Fibroblast of gingiva (primary cell): ENCODE results near the gene CCN2.

ENCODE experiments used
- DNase-seq: peaks from one replicate; pipeline ENCODE4 v3.0.0-alpha.2; 2011; ENCODE audit warnings: low read depth

The CCN2 gene, protein sequence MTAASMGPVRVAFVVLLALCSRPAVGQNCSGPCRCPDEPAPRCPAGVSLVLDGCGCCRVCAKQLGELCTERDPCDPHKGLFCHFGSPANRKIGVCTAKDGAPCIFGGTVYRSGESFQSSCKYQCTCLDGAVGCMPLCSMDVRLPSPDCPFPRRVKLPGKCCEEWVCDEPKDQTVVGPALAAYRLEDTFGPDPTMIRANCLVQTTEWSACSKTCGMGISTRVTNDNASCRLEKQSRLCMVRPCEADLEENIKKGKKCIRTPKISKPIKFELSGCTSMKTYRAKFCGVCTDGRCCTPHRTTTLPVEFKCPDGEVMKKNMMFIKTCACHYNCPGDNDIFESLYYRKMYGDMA

DNA sequence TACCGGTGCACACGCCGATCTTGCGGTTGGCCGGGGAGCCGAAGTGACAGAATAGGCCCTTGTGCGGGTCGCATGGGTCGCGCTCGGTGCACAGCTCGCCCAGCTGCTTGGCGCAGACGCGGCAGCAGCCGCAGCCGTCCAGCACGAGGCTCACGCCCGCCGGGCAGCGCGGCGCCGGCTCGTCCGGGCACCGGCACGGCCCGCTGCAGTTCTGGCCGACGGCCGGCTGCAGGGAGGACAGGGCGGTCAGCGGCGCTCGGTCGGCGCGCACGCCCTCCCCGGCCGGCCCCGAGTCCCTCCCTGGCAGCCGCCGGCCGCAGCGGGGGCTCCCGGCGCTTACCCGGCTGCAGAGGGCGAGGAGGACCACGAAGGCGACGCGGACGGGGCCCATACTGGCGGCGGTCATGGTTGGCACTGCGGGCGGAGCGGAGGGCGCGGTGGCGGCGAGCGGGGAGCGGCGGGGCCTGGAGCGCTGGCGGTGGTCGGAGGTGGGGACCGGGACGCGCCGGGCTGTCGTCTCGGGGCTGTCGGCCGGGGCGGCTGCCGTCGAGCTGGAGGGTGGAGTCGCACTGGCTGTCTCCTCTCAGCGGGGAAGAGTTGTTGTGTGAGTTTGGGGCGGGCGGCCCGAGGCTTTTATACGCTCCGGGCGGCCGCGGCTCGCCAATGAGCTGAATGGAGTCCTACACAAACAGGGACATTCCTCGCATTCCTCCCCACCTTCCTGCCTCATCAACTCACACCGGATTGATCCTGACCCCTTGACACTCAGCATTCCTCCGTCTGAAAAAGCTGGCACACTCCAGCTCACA is at the start of gene CCN2:
Gene CCN2, minus strand, starts transcription at position 606 of the 809 bp plus-strand sequence. Its CDS starts 200 bp downstream, at position 406.
- peak; percentile 99 for DNase-seq

DNA sequence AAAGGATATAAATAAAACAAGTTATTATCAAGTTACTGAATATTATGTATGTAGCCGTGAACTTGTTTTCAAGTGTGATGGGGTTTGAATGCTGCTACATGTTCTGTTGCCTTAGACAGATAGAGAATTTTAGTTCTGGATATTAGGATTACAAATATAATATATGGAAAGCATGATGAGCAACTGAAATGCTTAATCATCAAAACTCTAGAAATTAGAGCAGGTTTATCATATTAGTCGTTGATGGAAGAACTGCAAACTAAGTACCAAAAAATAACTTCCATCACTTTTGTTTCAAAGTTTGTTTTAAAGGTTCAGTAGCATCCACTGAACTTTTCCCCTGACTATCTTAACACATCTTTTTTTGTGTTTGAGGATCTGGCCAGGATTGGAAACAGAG is 49.1 kb upstream of the CCN2 start:
- DNase-seq, result no peak

DNA sequence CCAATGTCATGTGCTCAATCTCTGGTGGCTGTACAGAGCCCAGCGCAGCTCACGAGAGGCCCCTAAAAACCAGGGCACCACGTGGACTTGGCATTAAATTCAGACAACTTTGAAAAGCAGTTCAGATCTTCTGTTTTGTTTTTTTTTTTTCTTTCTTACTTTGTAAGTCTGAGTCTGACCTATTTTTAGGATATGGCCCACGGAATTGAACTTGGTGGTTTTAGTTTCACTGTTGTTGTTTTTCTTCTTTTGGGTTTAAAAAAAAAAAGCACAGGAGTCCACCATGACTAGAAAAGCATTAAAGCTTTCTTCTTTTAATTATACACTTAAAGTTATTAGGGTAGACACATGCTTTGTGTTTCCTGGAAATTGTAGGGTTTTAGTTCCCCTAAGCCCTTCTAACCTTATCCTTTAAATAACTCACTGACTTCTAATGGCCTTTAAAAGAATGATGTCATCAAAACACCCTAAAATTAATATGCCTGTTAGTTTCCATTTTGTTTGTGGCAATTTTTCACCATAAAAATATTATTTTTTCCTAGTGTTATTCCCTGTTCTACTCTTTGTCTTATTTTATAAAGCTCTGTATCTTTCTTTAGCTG is 48.5 kb upstream of the CCN2 start:
- DNase-seq, result no peak

DNA sequence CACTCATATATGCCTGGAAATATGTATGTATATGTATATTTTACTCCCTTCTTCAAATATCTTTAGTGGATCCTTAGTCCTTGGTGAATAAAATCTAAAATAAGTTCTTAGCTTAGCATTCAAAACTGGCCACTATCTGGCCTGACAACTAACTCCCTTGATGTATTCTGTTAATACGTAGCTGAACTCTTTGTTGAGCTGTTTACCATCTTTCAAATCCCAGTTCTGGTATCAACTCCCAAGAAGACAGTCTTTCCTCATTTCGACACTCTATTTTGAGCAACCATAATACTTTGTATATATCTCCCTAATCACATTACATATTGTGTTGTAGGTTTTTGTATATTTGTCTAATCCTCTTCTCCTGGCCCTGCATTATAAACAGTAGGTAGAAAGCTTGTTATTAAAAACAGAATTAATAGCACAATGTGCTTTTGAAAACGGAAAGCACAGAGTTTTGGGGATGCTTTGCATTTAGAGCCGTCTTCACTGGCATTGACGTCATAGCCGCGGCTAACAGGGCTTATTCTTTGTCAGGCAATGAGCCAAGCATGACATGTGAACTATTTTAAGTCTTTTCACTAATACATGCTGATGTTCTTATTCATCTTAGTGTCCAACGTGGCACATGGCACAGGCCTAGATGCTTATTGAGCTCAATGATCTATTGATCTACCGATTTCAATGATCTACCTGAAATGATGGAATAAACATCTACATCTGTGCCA is 47.2 kb upstream of the CCN2 start:
- DNase-seq, result no peak

DNA sequence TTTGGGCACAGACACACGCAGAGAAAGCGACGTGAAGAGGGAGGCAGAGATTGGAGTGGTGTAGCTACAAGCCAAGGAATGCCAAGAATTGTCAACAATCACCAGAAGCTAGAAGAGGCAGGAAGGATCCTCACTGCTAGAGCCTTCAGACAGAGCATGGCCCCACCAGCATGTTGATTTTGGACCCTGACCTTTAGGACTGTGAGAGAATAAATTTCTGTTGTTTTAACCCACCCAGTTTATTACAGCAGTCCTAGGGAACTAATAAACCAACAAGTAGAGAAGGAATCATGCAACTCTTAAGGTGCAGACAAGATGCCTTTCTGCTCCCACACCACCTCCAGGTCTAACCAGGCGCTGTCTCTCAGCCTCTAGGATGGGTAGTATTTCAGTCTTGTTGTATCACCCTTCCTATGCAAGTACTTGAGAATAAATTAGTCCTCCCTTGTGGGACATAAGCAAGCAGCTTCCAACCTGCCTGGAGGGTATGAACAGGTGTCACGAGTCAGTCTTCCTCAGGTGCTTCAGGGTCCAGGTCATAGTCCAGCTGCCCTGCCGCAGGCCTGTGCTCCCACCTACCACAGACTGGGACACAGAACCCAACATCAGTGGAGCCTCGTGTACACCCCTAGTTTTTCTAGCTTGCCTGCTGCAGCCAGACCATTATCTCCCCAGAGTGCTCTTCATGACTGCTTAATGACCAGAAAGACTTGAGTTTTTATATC is 46.4 kb upstream of the CCN2 start:
- DNase-seq, result no peak

DNA sequence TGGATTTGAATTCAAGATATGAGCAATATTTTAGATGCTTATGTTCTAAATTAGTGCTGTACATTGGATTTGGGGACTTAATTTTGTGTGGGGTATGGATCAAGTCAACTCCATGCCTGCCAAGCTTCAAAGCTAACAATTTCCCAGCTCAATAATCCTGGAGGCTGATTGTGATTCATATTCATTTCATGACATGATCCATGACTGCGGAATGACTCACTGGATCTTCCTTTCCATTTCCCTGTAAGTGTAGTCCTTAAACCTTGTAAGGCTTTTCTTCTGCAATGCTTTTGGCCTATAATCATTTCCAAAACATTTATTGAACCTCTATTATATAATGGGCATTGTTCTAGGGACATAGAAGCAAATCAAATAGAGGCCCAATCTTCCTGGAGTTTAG is 44.7 kb upstream of the CCN2 start:
- peak; percentile 71 for DNase-seq

DNA sequence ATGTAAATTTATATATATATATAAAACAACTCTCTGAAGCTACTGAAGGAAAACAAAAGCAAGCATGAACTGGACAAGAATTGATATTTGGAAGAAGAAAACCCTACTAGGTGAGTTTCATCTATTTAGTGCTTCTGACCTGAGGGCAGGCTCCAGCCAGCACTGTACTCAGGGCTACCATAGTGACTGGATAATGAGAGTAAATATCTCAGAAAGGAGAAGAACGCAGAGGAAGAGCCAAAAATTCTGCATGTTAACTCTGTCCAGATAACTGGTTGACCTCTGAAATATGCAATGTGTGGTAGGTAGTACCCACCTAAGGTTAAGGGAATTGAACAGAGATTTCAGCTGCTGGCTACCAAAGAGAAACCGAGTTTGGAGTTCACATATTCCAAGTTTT is 41.4 kb upstream of the CCN2 start:
- no peak for DNase-seq

DNA sequence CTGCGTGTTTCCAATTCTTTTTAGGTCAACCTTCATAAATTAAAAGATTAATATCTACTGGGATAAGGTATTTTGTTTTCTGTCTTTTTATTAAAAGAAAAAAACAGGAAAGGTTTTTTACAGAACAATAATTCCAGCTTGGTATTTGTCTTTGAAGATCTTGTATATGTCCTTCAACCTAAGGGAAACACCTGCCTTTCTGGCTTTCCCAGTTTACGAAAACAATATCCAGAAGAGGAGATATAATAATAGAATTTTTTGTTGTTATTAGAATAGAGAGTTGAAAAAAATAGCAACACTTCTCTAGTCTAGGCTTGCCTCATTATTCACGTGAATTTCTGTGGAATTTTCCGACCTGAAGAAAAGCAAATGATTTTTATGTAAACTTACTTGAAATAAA is 37.9 kb upstream of the CCN2 start:
- no peak for DNase-seq

DNA sequence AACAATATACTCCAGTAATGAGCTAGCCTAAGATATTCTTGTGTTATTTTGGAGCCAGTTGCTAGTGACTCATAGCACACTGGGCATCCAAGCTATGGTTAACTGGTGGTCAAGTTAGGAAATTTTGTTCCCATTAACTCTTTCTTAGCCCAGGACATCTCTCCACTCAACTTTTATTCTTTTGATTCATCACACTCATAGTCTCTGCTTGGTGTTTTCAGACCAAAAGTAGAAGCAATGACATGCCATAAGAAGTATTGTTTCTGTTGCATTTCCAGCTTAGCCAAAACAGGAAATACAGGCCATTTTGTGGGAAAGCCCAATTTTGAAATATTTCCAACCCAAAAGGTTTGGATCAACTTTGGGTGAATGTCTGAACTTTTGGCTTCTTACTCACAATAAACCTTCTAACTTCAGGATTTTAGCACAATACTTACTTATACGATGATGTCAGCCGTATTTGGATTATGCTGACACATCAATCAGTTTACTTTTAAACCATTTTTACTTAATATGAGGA is 31.6 kb upstream of the CCN2 start:
- peak; percentile 83 for DNase-seq

DNA sequence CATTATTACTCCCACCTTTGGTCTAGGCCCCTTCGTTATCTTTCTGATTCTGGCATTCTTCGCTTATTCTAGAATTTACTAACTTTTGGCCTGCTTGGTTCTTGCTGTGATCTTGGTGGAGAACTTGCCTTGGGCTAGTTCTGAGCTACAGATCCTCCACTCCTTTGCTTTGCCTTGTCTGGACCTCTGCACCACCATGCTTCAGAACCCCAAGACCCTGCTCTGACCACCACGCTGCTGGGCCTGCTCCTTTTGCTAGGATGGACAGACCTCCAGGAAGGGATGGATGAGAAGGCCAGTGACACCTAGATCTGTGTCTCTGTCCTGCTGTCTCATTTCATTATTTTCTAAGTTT is 30.4 kb upstream of the CCN2 start:
- DNase-seq, result no peak

DNA sequence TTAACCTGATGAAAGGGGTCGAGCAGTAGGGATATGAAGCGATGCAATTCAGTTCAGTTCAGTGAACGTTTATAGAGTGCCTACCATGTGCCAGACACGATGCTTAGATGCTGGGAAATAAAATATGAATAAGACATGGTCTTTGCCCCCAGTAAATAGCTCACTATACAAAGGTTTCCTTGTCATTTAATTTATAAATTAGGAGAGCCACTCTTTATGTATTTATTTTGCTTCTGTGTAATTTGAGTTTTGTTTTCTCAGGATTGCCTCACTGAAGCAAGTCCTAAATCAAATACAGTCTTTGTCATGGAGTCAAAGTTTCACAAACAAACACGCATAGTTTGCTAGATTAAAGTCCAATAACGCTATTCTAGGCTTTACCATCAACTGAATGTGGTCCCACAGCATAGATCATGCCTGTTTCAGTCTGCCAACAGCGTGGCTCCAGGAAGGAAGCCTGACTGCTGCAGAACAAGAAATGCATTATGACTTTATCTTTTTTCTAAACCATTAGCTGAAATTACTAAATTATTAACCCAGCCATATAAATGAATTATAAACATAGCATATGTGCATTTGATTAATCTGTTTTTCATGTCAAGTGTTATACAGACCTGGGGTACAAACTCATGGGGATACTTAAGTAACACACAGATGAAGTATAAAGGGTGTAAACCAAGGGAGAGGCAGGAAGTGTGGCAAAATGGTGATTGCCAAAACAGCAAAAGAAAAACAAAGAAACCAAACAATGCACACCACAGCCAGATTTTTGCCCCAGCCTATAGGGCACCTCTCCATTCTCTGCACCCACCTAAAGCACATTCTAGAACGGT is 29.8 kb upstream of the CCN2 start:
- peak; percentile 85 for DNase-seq

DNA sequence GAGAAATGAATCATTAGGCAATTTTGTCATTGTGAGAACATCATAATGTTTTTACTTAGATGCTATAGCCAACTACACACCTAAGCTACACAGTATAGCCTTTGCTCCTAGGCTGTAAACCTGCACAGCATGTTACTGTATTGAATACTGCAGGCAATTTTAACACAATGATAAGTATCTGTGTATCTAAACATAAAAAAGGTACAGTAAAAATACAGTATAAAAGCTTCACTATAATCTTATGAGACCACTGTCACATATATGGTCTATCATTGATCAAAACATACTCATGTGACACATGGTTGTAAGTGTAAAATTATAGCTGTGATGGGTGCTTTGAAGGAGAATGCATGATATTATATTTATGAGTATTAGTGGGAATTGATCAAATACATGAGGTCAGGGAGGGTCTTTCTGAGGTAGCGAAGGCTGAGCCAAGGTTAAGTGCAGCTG is 29.2 kb upstream of the CCN2 start:
- no peak for DNase-seq

DNA sequence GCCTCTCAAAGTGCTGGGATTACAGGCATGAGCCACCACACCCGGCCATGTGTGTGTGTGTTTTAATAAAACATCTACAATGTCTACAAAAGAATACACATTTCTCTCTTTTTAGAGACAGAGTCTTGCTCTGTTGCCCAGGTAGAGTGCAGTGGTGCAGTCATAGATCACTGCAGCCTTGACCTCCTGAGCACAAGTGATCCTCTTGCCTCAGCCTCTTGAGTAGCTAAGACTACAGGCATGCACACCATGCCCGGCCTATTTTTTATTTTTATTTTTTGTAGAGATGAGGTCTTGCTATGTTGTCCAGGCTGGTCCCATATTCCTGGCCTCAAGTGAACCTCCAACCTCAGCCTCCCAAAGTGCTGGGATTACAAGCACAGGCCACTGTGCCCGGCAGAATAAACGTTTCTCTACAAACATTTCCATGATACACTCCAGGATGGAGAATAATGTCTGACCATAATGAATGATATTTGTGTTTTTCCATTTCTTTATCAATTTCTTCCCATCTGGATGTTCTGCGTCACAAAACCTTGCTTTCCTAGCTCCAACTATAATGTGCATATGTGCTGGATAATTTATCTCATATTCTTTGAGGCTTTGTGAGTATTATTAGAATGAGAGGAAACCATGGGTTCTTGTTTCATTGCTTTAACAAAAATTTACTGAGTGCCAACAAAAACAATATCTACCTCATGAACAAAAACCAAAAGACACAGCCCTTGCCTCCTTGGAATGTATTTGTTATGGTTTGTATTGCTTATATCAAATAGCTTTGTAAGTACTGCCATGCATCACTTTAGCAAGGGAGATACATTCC is 28.6 kb upstream of the CCN2 start:
- DNase-seq, result peak; percentile 97

DNA sequence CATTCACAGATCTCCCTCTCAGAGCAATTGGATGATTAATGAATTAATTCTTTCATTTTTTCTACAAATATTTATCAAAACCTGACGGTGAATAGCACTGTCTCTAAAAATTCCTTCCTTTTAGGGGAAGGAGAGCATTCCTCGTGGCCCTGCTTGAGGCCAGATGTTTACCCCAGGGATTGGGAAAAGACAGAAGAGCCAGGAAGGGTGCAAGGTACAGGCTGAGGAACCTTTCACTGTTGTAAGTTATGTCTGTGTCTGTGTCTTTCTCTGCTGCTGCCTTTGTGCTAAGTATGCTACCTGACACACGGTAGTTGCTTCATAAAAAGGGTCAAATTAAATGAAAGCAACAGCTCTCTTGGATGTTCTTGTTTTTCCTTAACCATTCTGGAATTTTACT is 27.4 kb upstream of the CCN2 start:
- DNase-seq, result no peak

DNA sequence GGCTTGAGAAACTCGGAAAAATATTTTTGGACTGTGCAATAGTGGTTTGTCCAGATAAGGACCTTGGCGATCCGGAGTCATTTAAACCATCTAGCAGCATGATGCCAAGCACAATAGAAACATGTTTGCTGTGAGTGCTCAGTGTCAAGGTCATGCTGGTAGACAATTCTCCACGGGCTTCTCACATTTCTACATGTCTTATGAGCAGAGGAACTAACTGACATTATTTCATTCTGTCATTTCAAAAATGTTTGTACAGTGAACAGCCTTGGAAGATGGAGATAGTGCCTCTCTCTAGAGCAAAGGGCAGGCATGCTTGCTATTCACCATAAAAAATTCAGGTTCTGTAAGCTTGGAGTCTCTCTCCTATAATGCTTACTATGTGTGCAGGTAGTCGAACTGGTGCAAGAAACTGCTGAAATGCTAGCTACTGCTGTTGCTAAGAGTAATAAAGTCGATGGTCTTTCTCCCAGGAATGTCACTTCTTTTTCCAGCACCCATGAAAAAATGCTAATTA is 25.4 kb upstream of the CCN2 start:
- DNase-seq, result peak; percentile 92

DNA sequence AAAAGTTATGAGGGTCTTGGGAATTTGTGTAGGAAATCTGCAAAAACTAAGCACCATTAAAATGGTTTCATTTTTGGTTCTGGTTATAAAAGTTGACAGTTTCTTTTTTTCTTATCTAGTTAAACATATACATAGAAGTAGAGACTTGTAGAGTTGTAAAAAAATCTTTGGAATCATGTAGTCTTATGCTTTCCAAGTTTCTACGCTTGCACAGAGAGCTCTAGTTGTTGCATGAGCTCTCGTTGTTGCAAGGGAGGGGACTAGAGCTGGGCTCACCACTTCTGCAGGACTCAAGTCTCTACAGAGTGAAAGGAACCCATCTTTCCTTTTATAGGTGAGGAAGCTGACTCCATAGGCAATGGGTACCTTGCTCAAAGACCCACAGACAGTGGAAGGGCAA is 21.6 kb upstream of the CCN2 start:
- no peak for DNase-seq

DNA sequence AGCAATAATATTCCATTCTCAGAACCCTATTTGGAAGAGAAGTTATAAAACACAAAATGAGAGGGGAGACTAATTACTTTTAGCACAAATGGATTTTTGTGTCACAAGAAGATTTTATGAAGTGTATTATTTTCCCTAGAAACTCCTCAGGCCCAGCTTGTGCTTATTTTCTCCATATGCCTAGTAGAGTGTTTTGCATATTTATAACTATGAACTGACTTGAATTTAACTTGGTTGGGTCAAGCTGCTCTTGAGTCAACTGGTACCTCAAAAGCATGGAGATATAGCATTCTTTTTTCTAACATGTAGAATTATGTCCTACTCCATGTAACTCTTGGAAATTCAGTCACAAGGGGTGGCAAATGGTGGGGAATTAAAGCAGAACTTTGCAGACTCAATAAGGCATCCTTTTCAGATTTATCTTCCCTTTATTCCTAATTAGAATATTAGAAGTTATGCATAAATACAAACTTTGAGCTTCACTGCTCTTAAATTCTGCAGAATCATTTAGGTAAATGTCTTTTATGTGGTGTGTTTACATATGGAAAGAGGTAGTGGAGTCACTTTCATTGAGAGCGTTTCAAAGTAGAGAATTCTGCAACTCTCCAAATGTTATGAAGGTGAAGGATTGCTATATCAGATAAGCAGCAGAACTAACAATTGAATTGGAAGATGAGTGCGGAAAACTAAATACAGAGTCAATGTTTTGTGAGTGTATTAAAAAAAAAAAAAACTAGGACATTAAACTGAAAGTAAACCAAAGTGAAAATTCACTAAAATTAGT is 19.1 kb upstream of the CCN2 start:
- DNase-seq, result no peak

DNA sequence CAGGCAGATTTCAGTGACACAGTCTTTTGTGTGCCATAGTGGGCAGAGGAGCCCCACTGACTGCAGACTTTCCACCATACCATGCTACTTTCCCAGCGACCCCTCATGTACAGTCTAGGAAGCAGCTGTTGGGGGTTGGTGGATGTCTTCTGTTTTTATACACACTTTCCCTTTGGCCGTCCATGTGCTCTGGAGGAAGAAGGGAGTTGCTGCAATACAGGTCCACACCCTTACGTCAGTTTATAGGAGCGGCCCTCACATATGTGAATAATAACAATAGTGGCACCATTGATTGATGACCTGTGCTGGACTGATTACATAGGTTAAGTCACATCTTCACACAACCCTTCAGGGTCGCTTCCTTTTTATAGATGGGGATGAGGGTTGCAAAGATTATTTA is 17.5 kb upstream of the CCN2 start:
- no peak for DNase-seq

DNA sequence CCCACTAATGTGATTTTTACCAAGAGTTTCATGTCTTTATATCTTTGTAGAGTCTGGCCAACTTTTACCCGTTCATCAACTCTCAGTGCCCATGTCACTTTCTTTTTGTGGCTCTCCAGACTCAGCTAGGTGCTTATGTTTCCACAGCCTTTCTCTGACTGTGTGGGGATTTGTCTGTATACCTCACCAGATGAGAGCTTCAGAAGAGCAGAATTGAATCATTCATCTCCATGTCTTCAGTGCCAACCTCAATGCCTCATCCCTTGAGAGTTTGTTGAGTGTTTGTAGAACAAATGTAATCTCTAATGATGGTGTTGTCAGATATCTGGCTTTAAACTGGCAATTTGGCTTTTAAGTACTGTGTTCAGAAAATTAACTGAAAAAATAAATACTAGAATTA is 16.8 kb upstream of the CCN2 start:
- DNase-seq, result no peak
